ENCODE measurements around the gene KIF13A. TPM values are rescaled to one million over a fixed set of nuclear protein-coding genes. Genes with fewer than 3 reads are reported as not detected.

KIF13A gene
- total RNA-seq, 1 experiment from 2014 or later: 49.3 TPM

GRCh38 chr6:17886891-17887290 lies 100.5 kb downstream of the KIF13A start:
- ATAC-seq (no peak), DNase-seq (ENCODE audit: low read depth, low spot score) (no peak)
- H3K27me3 ChIP-seq (ENCODE audit: control insufficient read depth, insufficient read depth, low read length): no peaks in the 10 kb centered on the region
- H3K36me3 ChIP-seq (ENCODE audit: control insufficient read depth, insufficient read depth, low read length): no peaks in the 10 kb centered on the region
- ChIA-PET POLR2A (no interaction called here), CTCF (no interaction called here)
- BruUV-seq (replicated peaks): no TSS peak
- no peaks in the 10 kb centered on the region for H3K9me3 ChIP-seq (ENCODE audit: control insufficient read depth, insufficient read depth, low read depth, low read length)
- H3K27ac ChIP-seq (ENCODE audit: low read length): no peak overlapping the region
- H3K4me3 ChIP-seq (ENCODE audit: low read depth in 2 of 2, low read length in 2 of 2): no peak overlapping the region
- intact Hi-C loops (cut with micrococcal nuclease; ENCODE audit: unreplicated experiment) (no loop called here), in situ Hi-C loops (cut with HindIII; ENCODE audit: low pct_unique_long_range_greater_than_20kb, low sequenced_read_pairs) (no loop called here)
- H3K4me1 ChIP-seq (ENCODE audit: control insufficient read depth, insufficient read depth, low read length): peaks cover 3% of the 10 kb centered on the region; the same call in 1 of the 2 replicates
- TF ChIP-seq REST (IDR thresholded peaks at IDR 0.05; ENCODE audit: insufficient read depth in 1 of 2, low read depth in 2 of 2, low read length in 1 of 2) (no peak), POLR2AphosphoS5 (IDR thresholded peaks at IDR 0.05; ENCODE audit: low read depth, low read length) (no peak), SIN3A (IDR thresholded peaks at IDR 0.05; ENCODE audit: borderline replicate concordance, insufficient read depth, low read depth, low read length) (no peak), TCF7L2 (IDR thresholded peaks at IDR 0.05; ENCODE audit: low read depth, low read length) (no peak)

GRCh38 chr6:17885889-17886576 lies 101.4 kb downstream of the KIF13A start:
- Histone ChIP-seq H3K27me3 (ENCODE audit: control insufficient read depth, insufficient read depth, low read length) (no peaks in the 10 kb centered on the region), H3K4me1 (ENCODE audit: control insufficient read depth, insufficient read depth, low read length) (peaks cover 3% of the 10 kb centered on the region; the same call in 1 of the 2 replicates), H3K4me3 (ENCODE audit: low read depth in 2 of 2, low read length in 2 of 2) (no peak overlapping the region), H3K27ac (ENCODE audit: low read length) (no peak overlapping the region), H3K9me3 (ENCODE audit: control insufficient read depth, insufficient read depth, low read depth, low read length) (no peaks in the 10 kb centered on the region), H3K36me3 (ENCODE audit: control insufficient read depth, insufficient read depth, low read length) (no peaks in the 10 kb centered on the region)
- no TSS peak for BruUV-seq (replicated peaks)
- ATAC-seq (no peak), DNase-seq (ENCODE audit: low read depth, low spot score) (no peak)
- intact Hi-C loops (cut with micrococcal nuclease; ENCODE audit: unreplicated experiment) (no loop called here), in situ Hi-C loops (cut with HindIII; ENCODE audit: low pct_unique_long_range_greater_than_20kb, low sequenced_read_pairs) (no loop called here)
- POLR2A ChIA-PET: no interaction called here
- CTCF ChIA-PET: no interaction called here
- TF ChIP-seq TCF7L2 (IDR thresholded peaks at IDR 0.05; ENCODE audit: low read depth, low read length): no peak
- no peak for TF ChIP-seq SIN3A (IDR thresholded peaks at IDR 0.05; ENCODE audit: borderline replicate concordance, insufficient read depth, low read depth, low read length)
- TF ChIP-seq POLR2AphosphoS5 (IDR thresholded peaks at IDR 0.05; ENCODE audit: low read depth, low read length): no peak
- TF ChIP-seq REST (IDR thresholded peaks at IDR 0.05; ENCODE audit: insufficient read depth in 1 of 2, low read depth in 2 of 2, low read length in 1 of 2): no peak

All from Panc1 (cell line).